ENCODE results near the gene NSUN4.

NSUN4 gene

DNA sequence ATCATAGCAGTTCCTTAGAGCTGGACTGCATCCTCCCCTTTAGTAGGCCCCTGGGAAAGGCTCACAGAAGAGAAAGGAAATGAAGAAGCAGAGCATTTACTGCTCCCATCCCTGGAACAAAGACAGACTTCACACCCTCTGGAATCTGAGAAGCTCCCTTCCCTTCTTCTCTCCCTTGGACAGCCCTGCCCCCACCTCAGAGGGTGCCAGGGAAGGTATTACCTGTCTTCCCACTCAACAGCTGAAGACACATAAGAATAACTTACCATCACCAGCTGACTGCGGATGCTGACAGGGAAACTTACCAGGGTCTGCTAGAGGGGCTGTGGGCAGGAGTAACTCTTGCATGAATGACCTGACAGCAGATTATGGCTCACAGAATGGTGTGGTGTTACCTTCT is 39.4 kb downstream of the NSUN4 start:
- no peaks in the 10 kb centered on the region for H4K20me1 ChIP-seq (ENCODE audit: insufficient read depth)
- no peak overlapping the region for H3K27ac ChIP-seq
- no peaks in the 10 kb centered on the region for H3K27me3 ChIP-seq (ENCODE audit: insufficient read depth, low read depth)
- TF ChIP-seq, protein P1, sequence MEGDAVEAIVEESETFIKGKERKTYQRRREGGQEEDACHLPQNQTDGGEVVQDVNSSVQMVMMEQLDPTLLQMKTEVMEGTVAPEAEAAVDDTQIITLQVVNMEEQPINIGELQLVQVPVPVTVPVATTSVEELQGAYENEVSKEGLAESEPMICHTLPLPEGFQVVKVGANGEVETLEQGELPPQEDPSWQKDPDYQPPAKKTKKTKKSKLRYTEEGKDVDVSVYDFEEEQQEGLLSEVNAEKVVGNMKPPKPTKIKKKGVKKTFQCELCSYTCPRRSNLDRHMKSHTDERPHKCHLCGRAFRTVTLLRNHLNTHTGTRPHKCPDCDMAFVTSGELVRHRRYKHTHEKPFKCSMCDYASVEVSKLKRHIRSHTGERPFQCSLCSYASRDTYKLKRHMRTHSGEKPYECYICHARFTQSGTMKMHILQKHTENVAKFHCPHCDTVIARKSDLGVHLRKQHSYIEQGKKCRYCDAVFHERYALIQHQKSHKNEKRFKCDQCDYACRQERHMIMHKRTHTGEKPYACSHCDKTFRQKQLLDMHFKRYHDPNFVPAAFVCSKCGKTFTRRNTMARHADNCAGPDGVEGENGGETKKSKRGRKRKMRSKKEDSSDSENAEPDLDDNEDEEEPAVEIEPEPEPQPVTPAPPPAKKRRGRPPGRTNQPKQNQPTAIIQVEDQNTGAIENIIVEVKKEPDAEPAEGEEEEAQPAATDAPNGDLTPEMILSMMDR (conservative IDR thresholded peaks at IDR 0.05; ENCODE audit: low read depth, low read length) = no peak
- H2AFZ ChIP-seq (ENCODE audit: low read depth) = no peak overlapping the region
- no peak overlapping the region for H3K4me3 ChIP-seq (IDR thresholded peaks at IDR 0.05; ENCODE audit: insufficient read depth, low read depth, low read length)
- H3K79me2 ChIP-seq (ENCODE audit: insufficient read depth, low read depth) = no peaks in the 10 kb centered on the region
- H3K4me1 ChIP-seq (ENCODE audit: low read depth, poor library complexity, severe bottlenecking) = no peaks in the 10 kb centered on the region
- H3K36me3 ChIP-seq (ENCODE audit: insufficient read depth) = no peaks in the 10 kb centered on the region
- H3K4me2 ChIP-seq = no peak overlapping the region
- no peak overlapping the region for H3K9ac ChIP-seq

DNA sequence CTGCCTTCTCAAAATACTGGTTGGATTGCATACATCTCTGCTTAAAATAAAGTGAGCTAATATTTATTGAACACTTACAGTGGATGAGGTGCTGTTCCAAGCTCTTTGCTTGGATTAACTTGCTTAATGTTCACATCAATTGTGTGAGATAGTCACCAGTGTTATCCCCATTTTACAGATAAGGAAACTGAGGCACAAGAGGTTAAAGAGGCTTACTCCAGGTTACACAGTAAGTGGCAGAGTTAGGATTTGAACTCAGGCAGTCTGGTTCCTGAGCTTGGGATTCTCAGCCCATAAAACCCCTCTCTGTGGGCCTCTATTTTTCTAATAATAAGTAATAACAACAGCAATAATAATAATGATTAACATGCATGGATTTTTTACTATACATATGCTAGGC is 39.9 kb downstream of the NSUN4 start:
- H3K79me2 ChIP-seq (ENCODE audit: insufficient read depth, low read depth) = no peaks in the 10 kb centered on the region
- H4K20me1 ChIP-seq (ENCODE audit: insufficient read depth) = no peaks in the 10 kb centered on the region
- TF ChIP-seq, protein P1 (conservative IDR thresholded peaks at IDR 0.05; ENCODE audit: low read depth, low read length) = no peak

DNA sequence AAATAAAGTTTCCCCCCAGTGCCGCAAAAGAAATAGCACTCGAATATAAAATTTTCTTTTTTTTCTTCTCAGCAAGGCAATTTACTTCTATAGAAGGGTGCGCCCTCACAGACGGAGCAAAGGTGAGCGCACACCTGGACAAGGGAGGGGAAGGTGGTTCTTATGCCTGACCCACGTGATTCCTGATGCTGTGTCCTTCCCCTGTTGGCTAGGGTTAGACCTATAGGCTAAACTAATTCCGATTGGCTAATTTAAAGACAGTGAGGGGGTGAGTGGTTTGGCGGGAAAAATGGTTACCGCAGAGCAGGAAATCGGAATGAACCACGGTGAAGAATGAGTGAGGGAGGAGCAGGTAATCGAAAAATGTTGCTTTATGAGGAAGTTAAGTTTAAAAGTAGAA is 52.9 kb downstream of the NSUN4 start:
- Histone ChIP-seq H3K27me3 (ENCODE audit: insufficient read depth, low read depth) (no peaks in the 10 kb centered on the region), H3K79me2 (ENCODE audit: insufficient read depth, low read depth) (no peaks in the 10 kb centered on the region), H3K4me2 (peak overlapping the region; percentile 41; the same call in 1 of the 2 replicates), H3K4me3 (IDR thresholded peaks at IDR 0.05; ENCODE audit: insufficient read depth, low read depth, low read length) (no peak overlapping the region), H3K9ac (no peak overlapping the region), H2AFZ (ENCODE audit: low read depth) (0 out of 2 replicates have a peak overlapping the region, but pooled peaks have one; percentile 75), H3K27ac (no peak overlapping the region), H4K20me1 (ENCODE audit: insufficient read depth) (no peaks in the 10 kb centered on the region), H3K4me1 (ENCODE audit: low read depth, poor library complexity, severe bottlenecking) (peaks cover 3% of the 10 kb centered on the region), H3K36me3 (ENCODE audit: insufficient read depth) (no peaks in the 10 kb centered on the region)
- TF ChIP-seq, protein P1 (conservative IDR thresholded peaks at IDR 0.05; ENCODE audit: low read depth, low read length) = no peak

More for the DNA sequence above, 39.9 kb downstream of the NSUN4 start:
- Histone ChIP-seq H3K27me3 (ENCODE audit: insufficient read depth, low read depth) (no peaks in the 10 kb centered on the region), H3K36me3 (ENCODE audit: insufficient read depth) (no peaks in the 10 kb centered on the region), H3K4me3 (IDR thresholded peaks at IDR 0.05; ENCODE audit: insufficient read depth, low read depth, low read length) (no peak overlapping the region), H2AFZ (ENCODE audit: low read depth) (no peak overlapping the region), H3K9ac (no peak overlapping the region), H3K27ac (no peak overlapping the region), H3K4me1 (ENCODE audit: low read depth, poor library complexity, severe bottlenecking) (no peaks in the 10 kb centered on the region), H3K4me2 (no peak overlapping the region)

DNA sequence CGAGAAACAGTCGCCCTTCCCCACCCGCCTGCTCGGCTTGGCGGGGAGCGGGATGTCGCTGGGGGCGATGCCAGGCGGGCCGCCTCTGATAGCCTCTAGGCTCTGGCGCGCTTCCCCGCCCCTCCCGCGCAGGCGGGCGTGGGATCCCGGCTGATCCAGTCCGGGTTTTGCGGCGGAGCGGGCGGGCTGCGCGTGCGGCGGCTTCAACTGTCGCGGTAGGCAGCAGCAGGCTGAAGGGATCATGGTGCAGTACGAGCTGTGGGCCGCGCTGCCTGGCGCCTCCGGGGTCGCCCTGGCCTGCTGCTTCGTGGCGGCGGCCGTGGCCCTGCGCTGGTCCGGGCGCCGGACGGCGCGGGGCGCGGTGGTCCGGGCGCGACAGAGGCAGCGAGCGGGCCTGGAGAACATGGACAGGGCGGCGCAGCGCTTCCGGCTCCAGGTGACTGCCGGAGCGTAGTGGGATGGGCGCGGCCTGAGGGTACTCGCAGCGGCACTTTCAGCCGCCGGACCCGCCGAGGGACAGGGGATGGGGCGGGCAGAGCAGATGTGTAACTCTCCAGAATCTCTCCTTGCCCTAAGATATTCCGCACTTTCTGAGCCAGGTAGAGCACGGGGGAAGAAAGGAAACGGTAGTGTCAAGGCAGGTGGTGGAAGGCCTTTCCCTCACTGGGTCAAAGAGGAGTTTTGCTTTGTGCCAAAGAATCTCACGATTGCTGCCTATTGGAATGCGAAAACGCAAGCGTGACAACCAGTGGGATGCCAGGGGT is 53.7 kb downstream of the NSUN4 start, which contains the start of gene FAAH:
Gene FAAH (plus strand): TSS at position 210 of the 764 bp plus-strand sequence. CDS start 32 bp downstream, at position 242.
- H3K4me2 ChIP-seq = peak within 1 kb of the TSS; percentile 86
- H2AFZ ChIP-seq (ENCODE audit: low read depth) = peak within 1 kb of the TSS; percentile 75
- H3K9ac ChIP-seq = peak within 1 kb of the TSS; percentile 52; the same call in 1 of the 2 replicates

More for the DNA sequence above, 53.7 kb downstream of the NSUN4 start, which contains the start of gene FAAH:
- no peaks in the 10 kb centered on the region for H4K20me1 ChIP-seq (ENCODE audit: insufficient read depth)
- TF ChIP-seq, protein P1 (conservative IDR thresholded peaks at IDR 0.05; ENCODE audit: low read depth, low read length) = no peak
- H3K27ac ChIP-seq = no peak within 1 kb of the TSS
- peak within 1 kb of the TSS; percentile 69 for H3K4me3 ChIP-seq (IDR thresholded peaks at IDR 0.05; ENCODE audit: insufficient read depth, low read depth, low read length)
- peaks cover 3% of the 10 kb centered on the region for H3K4me1 ChIP-seq (ENCODE audit: low read depth, poor library complexity, severe bottlenecking)
- H3K27me3 ChIP-seq (ENCODE audit: insufficient read depth, low read depth) = no peaks in the 10 kb centered on the region
- no peaks in the 10 kb centered on the region for H3K36me3 ChIP-seq (ENCODE audit: insufficient read depth)
- no peaks in the 10 kb centered on the region for H3K79me2 ChIP-seq (ENCODE audit: insufficient read depth, low read depth)
